H1 (cell line): ENCODE data around the gene REELD1. TPM values are rescaled to one million over a fixed set of nuclear protein-coding genes. Genes with fewer than 3 reads are reported as not detected.

Experiments
- ATF2 ChIP-seq: IDR thresholded peaks from 2 replicates; pipeline ENCODE4 v1.6.1; 2012; ENCODE audit warnings: low read length, inconsistent platforms
- polyA plus RNA-seq, 7 experiments: library from polyadenylated mRNA; depleted of rRNA in 3 of 7; stranded (reverse) in 5 of 7; unstranded in 2 of 7; fragments of >200 nt in 5 of 7; fragments of 200-250 nt in 2 of 7; gene quantifications; 1 replicate in 5 of 7; 2 replicates in 1 of 7; 4 replicates in 1 of 7; pipeline versions ENCODE4 v1.2.1 to v1.2.3, GENCODE V29; 2011 to 2013; ENCODE audit warnings: missing spikeins in 2 of 7, mixed read lengths in 2 of 7
- total RNA-seq: library from RNA; stranded (reverse); fragmentation: NEBNext Ultra II Directional; extraction: Animal tissue kit (Norgen Biotek cat#: 25700); gene quantifications from 2 replicates; pipeline ENCODE4 v1.2.1, GENCODE V29; 2021

REELD1 gene
- total and polyA plus RNA-seq, 2 of the 8 experiments (the other 6 are each of a cell fraction or from before 2014, with no cell fraction given) = 0.03 TPM; not detected in 1

GRCh38 chr4:146265950-146266490, 51.7 kb downstream of the REELD1 start (continued):
- TF ChIP-seq ATF2 = no peak
